OCI-LY1 (cell line): ENCODE results near the gene FBN2.

Experiments
- H2AFZ ChIP-seq: fragments of 200-600 bp; sonication (generic), shearing (Covaris generic); 2 replicates; pipeline ENCODE4 v1.6.0; 2014; ENCODE audit warnings: antibody characterized with exemption, mild to moderate bottlenecking, low read length
- H3F3A ChIP-seq: fragments of 200-600 bp; sonication (generic), shearing (Covaris generic); 2 replicates; pipeline ENCODE4 v1.6.0; 2014; ENCODE audit warnings: mild to moderate bottlenecking, antibody characterized with exemption, low read length, moderate library complexity; ENCODE audit not compliant: insufficient read depth
- H3K27ac ChIP-seq: fragments of 200-600 bp; sonication (generic); 2 replicates; pipeline ENCODE4 v1.5.1; 2014; ENCODE audit warnings: low read length, mixed run types, mild to moderate bottlenecking, low read depth; ENCODE audit not compliant: poor library complexity, severe bottlenecking
- H3K27me3 ChIP-seq: fragments of 200-600 bp; sonication (generic); 2 replicates; pipeline ENCODE4 v1.6.0; 2014; ENCODE audit warnings: antibody characterized with exemption, mild to moderate bottlenecking, low read length, moderate library complexity; ENCODE audit not compliant: insufficient read depth
- H3K36me3 ChIP-seq: fragments of 200-600 bp; sonication (generic); 2 replicates; pipeline ENCODE4 v1.6.1; 2014; ENCODE audit warnings: mild to moderate bottlenecking, antibody characterized with exemption, low read length, moderate library complexity, mixed read lengths; ENCODE audit not compliant: insufficient read depth
- H3K4me1 ChIP-seq: fragments of 200-600 bp; sonication (generic); 2 replicates; pipeline ENCODE4 v1.5.1; 2014; ENCODE audit warnings: mild to moderate bottlenecking, low read length, moderate library complexity; ENCODE audit not compliant: insufficient read depth, severe bottlenecking
- H3K4me2 ChIP-seq: fragments of 200-600 bp; sonication (generic), shearing (Covaris generic); 2 replicates; pipeline ENCODE4 v1.6.1; 2014; ENCODE audit warnings: low read length
- H3K4me3 ChIP-seq: fragments of 200-600 bp; sonication (generic); 2 replicates; pipeline ENCODE4 v1.5.1; 2014; ENCODE audit warnings: low read length, low read depth, mild to moderate bottlenecking, mixed read lengths; ENCODE audit not compliant: poor library complexity, severe bottlenecking
- H3K79me2 ChIP-seq: fragments of 200-600 bp; shearing (Covaris generic); 2 replicates; pipeline ENCODE4 v1.6.1; 2016; ENCODE audit warnings: mixed run types, low read length, mixed read lengths; ENCODE audit not compliant: insufficient read depth
- H3K9ac ChIP-seq: fragments of 200-600 bp; sonication (generic), shearing (Covaris generic); 2 replicates; pipeline ENCODE4 v1.6.1; 2014; ENCODE audit warnings: mild to moderate bottlenecking, low read length, mixed read lengths
- H3K9me2 ChIP-seq: fragments of 200-600 bp; sonication (generic), shearing (Covaris generic); 2 replicates; pipeline ENCODE4 v1.6.1; 2014; ENCODE audit warnings: low read depth, mild to moderate bottlenecking, low read length, mixed read lengths
- H3K9me3 ChIP-seq: fragments of 200-600 bp; shearing (Covaris generic); 2 replicates; pipeline ENCODE4 v1.6.1; 2014; ENCODE audit warnings: low read length, mixed read lengths
- H4K20me1 ChIP-seq: fragments of 200-600 bp; sonication (generic), shearing (Covaris generic); 2 replicates; pipeline ENCODE4 v1.6.0; 2016; ENCODE audit warnings: mild to moderate bottlenecking, low read length; ENCODE audit not compliant: insufficient read depth
- EZH2 ChIP-seq: fragments of 200-600 bp; sonication (generic), shearing (Covaris generic); IDR thresholded peaks from 2 replicates; pipeline ENCODE4 v1.8.0; 2017; ENCODE audit warnings: borderline replicate concordance, mixed run types, mild to moderate bottlenecking, antibody characterized with exemption, low read length, moderate library complexity, mixed read lengths
- TF ChIP-seq, protein P1 (sequence below): fragments of 200-600 bp; sonication (generic), shearing (Covaris generic); IDR thresholded peaks from 2 replicates; pipeline ENCODE4 v1.5.1; 2017; ENCODE audit warnings: mild to moderate bottlenecking, antibody characterized with exemption, low read length, moderate library complexity, mixed read lengths

The FBN2 gene

GRCh38 chr5:128355961-128356360, 182.1 kb downstream of the FBN2 start:
- Histone ChIP-seq H2AFZ (no peak overlapping the region), H3K9me2 (no peaks in the 10 kb centered on the region), H3K36me3 (no peaks in the 10 kb centered on the region), H3F3A (no peaks in the 10 kb centered on the region), H3K4me1 (no peaks in the 10 kb centered on the region), H4K20me1 (no peaks in the 10 kb centered on the region), H3K27ac (no peak overlapping the region), H3K27me3 (no peaks in the 10 kb centered on the region), H3K79me2 (no peaks in the 10 kb centered on the region), H3K9me3 (no peaks in the 10 kb centered on the region), H3K4me2 (no peak overlapping the region), H3K9ac (no peak overlapping the region), H3K4me3 (no peak overlapping the region)
- TF ChIP-seq, protein P1, sequence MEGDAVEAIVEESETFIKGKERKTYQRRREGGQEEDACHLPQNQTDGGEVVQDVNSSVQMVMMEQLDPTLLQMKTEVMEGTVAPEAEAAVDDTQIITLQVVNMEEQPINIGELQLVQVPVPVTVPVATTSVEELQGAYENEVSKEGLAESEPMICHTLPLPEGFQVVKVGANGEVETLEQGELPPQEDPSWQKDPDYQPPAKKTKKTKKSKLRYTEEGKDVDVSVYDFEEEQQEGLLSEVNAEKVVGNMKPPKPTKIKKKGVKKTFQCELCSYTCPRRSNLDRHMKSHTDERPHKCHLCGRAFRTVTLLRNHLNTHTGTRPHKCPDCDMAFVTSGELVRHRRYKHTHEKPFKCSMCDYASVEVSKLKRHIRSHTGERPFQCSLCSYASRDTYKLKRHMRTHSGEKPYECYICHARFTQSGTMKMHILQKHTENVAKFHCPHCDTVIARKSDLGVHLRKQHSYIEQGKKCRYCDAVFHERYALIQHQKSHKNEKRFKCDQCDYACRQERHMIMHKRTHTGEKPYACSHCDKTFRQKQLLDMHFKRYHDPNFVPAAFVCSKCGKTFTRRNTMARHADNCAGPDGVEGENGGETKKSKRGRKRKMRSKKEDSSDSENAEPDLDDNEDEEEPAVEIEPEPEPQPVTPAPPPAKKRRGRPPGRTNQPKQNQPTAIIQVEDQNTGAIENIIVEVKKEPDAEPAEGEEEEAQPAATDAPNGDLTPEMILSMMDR: no peak

- no peak for TF ChIP-seq EZH2
- TF ChIP-seq, protein P1: no peak
- no peaks in the 10 kb centered on the region for H4K20me1 ChIP-seq
- no peak overlapping the region for H3K4me3 ChIP-seq
- no peaks in the 10 kb centered on the region for H3K27me3 ChIP-seq
- H3K9me2 ChIP-seq: no peaks in the 10 kb centered on the region
- H3K36me3 ChIP-seq: no peaks in the 10 kb centered on the region
- no peaks in the 10 kb centered on the region for H3F3A ChIP-seq
- H3K9ac ChIP-seq: no peak overlapping the region
- H2AFZ ChIP-seq: no peak overlapping the region
- H3K4me1 ChIP-seq: no peaks in the 10 kb centered on the region
- H3K9me3 ChIP-seq: no peaks in the 10 kb centered on the region
- H3K4me2 ChIP-seq: no peak overlapping the region
- no peaks in the 10 kb centered on the region for H3K79me2 ChIP-seq
- H3K27ac ChIP-seq: no peak overlapping the region
Observed at GRCh38 chr5:128353441-128354107, 184.5 kb downstream of the FBN2 start.

GRCh38 chr5:128350705-128351104, 187.3 kb downstream of the FBN2 start:
- Histone ChIP-seq H3K4me2 (no peak overlapping the region), H3K9me3 (no peaks in the 10 kb centered on the region), H2AFZ (no peak overlapping the region), H3K4me3 (no peak overlapping the region), H3K9ac (no peak overlapping the region), H3K27me3 (no peaks in the 10 kb centered on the region), H4K20me1 (no peaks in the 10 kb centered on the region), H3K9me2 (no peaks in the 10 kb centered on the region), H3K4me1 (no peaks in the 10 kb centered on the region), H3K79me2 (no peaks in the 10 kb centered on the region), H3K36me3 (no peaks in the 10 kb centered on the region), H3K27ac (no peak overlapping the region), H3F3A (no peaks in the 10 kb centered on the region)
- TF ChIP-seq, protein P1: no peak
- no peak for TF ChIP-seq EZH2
